ENCODE results near the gene NHSL2. TPM values are rescaled to one million over a fixed set of nuclear protein-coding genes. Genes with fewer than 3 reads are reported as not detected.

NHSL2 gene
- total RNA-seq, 4 donors from 2014 or later = 10.4 to 31.4 (median 17.7) TPM

DNA sequence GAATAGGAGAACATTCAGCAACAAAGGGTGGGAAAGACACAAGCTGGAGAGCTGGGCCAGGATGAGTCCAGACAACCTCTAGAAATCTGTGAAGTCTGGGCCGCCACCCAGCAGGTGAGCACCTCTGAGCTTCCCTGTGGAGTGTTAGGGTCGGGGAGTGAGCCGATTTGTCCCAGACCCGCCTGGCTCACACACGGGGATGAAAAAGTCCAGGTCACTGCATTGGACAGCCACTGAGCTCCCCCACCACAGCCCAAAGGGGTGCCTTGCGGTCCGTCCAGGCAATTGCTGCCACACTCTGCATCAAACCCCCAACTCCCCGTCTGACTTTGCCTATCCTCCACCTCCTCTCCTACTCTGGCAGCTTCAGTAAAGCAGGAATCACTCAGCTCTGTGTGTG is 38.7 kb downstream of the NHSL2 start:
- Histone ChIP-seq H3K27ac (replicated peaks in 1 of 4) (no peak overlapping the region), H3K4me1 (peaks cover 0 to 17% (median 10%) of the 10 kb centered on the region in 4 donors), H3K27me3 (peaks cover 0 to 5% (median 0%) of the 10 kb centered on the region in 4 donors), H3K36me3 (no peaks in the 10 kb centered on the region), H3K9me3 (no peaks in the 10 kb centered on the region), H3K4me3 (no peak overlapping the region)
- intact Hi-C loops (cut with DNase I) = no loop called here
- 82% methylated on average over 5 of the region's 8 CpGs for WGBS
- no peak for TF ChIP-seq POLR2AphosphoS5 (IDR thresholded peaks at IDR 0.05)
- no peak for TF ChIP-seq EP300 (IDR thresholded peaks at IDR 0.05)
- TF ChIP-seq POLR2A (IDR thresholded peaks at IDR 0.05; ENCODE audit: low read depth) = no peak
- TF ChIP-seq, protein P1, sequence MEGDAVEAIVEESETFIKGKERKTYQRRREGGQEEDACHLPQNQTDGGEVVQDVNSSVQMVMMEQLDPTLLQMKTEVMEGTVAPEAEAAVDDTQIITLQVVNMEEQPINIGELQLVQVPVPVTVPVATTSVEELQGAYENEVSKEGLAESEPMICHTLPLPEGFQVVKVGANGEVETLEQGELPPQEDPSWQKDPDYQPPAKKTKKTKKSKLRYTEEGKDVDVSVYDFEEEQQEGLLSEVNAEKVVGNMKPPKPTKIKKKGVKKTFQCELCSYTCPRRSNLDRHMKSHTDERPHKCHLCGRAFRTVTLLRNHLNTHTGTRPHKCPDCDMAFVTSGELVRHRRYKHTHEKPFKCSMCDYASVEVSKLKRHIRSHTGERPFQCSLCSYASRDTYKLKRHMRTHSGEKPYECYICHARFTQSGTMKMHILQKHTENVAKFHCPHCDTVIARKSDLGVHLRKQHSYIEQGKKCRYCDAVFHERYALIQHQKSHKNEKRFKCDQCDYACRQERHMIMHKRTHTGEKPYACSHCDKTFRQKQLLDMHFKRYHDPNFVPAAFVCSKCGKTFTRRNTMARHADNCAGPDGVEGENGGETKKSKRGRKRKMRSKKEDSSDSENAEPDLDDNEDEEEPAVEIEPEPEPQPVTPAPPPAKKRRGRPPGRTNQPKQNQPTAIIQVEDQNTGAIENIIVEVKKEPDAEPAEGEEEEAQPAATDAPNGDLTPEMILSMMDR (IDR thresholded peaks at IDR 0.05) = no peak
- no peak for DNase-seq (ENCODE audit: extremely low spot score)

DNA sequence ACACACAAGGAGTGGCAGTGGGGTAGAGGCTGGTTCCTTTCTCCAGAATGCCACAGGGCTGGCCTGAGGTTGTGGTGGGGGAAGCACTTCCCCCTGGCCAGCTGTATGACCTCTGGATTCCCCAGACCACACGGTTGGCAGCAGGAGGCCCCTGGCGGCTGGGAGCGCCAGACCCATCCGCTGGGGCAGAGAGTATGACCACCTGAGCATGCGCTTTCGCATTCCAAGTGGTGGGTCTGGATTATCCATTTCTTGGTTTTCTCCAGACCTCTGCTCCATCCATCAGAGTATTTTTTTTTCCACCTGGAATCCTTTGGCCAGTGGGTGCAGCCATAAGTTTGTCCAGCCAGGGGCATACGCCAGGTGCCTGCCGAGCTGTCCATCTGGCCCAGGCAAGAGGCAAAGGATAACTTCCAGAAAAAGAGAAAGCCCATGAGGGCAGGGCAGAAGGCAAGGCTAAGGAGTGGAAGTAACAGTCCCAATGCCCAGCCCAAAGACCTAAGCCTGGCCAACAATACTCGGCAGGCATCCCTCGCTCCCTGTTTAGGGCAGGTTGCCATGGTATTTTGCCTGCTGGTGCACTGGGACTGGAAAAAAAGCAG is 39.3 kb downstream of the NHSL2 start:
- Histone ChIP-seq H3K4me1 (peaks cover 0 to 19% (median 13%) of the 10 kb centered on the region in 4 donors), H3K27ac (replicated peaks in 1 of 4) (no peak overlapping the region), H3K36me3 (no peaks in the 10 kb centered on the region), H3K27me3 (no peaks in the 10 kb centered on the region), H3K4me3 (no peak overlapping the region), H3K9me3 (no peaks in the 10 kb centered on the region)
- no peak for DNase-seq (ENCODE audit: extremely low spot score)
- intact Hi-C loops (cut with DNase I) = no loop called here
- 66% methylated on average over 9 of the region's 10 CpGs for WGBS
- TF ChIP-seq POLR2AphosphoS5 (IDR thresholded peaks at IDR 0.05) (no peak), POLR2A (IDR thresholded peaks at IDR 0.05; ENCODE audit: low read depth) (no peak), EP300 (IDR thresholded peaks at IDR 0.05) (no peak)
- TF ChIP-seq, protein P1 (IDR thresholded peaks at IDR 0.05) = no peak

DNA sequence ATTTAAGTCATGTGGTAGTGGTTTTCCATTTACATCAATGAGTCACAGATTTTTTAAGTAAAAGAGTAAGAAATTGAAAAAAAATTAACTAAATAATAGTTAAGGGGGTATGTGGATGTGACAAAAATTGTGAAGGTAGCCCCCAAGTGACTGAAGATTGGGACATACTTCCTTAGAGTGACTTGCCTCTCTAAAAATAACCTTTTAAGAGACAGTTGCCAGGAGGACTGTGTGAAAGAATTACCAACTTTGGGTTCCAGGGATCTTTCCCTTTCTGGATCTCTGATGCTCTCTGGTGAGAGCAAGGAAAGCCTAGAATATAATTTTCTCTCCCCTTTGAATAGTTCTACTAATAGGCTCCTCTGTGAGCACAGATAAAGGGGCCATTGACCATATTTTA is 42.7 kb downstream of the NHSL2 start:
- H3K27me3 ChIP-seq = no peaks in the 10 kb centered on the region
- no peak overlapping the region for H3K27ac ChIP-seq (replicated peaks in 1 of 4)
- peaks cover 0 to 19% (median 13%) of the 10 kb centered on the region in 4 donors for H3K4me1 ChIP-seq
- no peaks in the 10 kb centered on the region for H3K36me3 ChIP-seq
- intact Hi-C loops (cut with DNase I) = no loop called here
- no peak for DNase-seq (ENCODE audit: extremely low spot score)
- H3K4me3 ChIP-seq = no peak overlapping the region
- no peaks in the 10 kb centered on the region for H3K9me3 ChIP-seq
- TF ChIP-seq EP300 (IDR thresholded peaks at IDR 0.05) = no peak
- no peak for TF ChIP-seq POLR2A (IDR thresholded peaks at IDR 0.05; ENCODE audit: low read depth)
- TF ChIP-seq, protein P1 (IDR thresholded peaks at IDR 0.05) = no peak
- TF ChIP-seq POLR2AphosphoS5 (IDR thresholded peaks at IDR 0.05) = no peak

DNA sequence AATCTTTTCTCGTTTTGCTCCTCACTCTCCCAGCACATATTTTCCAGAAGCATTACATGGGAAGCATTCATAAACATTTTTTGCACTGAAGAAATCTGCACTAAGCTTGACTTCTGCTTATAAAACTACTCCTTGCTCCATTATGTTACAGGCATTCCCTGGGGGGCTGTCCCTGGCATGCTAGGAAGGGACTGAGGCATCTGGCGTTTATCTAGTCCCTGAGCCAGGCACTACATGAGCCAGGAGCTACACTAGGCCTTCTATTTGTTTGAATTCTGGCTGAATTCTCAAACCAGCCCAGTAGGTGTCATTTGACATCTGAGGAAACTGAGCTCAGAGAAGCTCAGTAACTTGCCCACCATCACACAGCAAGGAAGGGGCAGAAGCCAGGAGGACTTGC is 43.3 kb downstream of the NHSL2 start:
- no peak for DNase-seq (ENCODE audit: extremely low spot score)
- Histone ChIP-seq H3K4me3 (no peak overlapping the region), H3K27me3 (no peaks in the 10 kb centered on the region), H3K27ac (replicated peaks in 1 of 4) (peak overlapping the region in 2 of 4 donors; percentile 0 to 34), H3K36me3 (no peaks in the 10 kb centered on the region), H3K9me3 (no peaks in the 10 kb centered on the region), H3K4me1 (peaks cover 0 to 19% (median 13%) of the 10 kb centered on the region in 4 donors)
- 29% methylated on average over 2 of the region's 2 CpGs for WGBS
- intact Hi-C loops (cut with DNase I) = no loop called here
- TF ChIP-seq POLR2AphosphoS5 (IDR thresholded peaks at IDR 0.05) (no peak), EP300 (IDR thresholded peaks at IDR 0.05) (no peak), POLR2A (IDR thresholded peaks at IDR 0.05; ENCODE audit: low read depth) (no peak)
- TF ChIP-seq, protein P1 (IDR thresholded peaks at IDR 0.05) = no peak

DNA sequence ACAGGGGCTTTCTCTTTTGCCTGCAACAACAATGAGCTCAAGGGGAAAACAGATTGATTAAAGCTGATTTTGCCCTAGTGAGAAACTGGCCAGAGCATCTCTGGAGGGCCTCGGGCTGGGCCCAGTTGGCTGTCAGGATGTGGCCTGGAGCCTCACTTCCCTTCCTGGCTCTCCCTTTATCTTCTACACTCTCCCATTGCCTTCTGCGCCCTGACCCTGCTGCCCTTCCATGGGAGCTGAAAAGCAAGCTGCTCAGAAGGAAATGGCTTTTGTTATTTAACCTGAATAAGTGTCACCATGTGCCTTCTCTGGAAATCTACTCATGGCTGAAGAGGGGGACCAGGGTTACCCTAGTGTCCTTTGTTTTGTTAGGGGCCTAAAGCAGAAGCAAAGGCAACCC is 43.8 kb downstream of the NHSL2 start:
- Histone ChIP-seq H3K27me3 (no peaks in the 10 kb centered on the region), H3K4me3 (no peak overlapping the region), H3K4me1 (peaks cover 0 to 19% (median 13%) of the 10 kb centered on the region in 4 donors), H3K9me3 (no peaks in the 10 kb centered on the region), H3K27ac (replicated peaks in 1 of 4) (peak overlapping the region in 2 of 4 donors; percentile 0 to 34), H3K36me3 (no peaks in the 10 kb centered on the region)
- DNase-seq (ENCODE audit: extremely low spot score) = no peak
- 61% methylated on average over 2 of the region's 2 CpGs for WGBS
- TF ChIP-seq, protein P1 (IDR thresholded peaks at IDR 0.05) = no peak
- TF ChIP-seq POLR2A (IDR thresholded peaks at IDR 0.05; ENCODE audit: low read depth) = no peak
- TF ChIP-seq EP300 (IDR thresholded peaks at IDR 0.05) = no peak
- no peak for TF ChIP-seq POLR2AphosphoS5 (IDR thresholded peaks at IDR 0.05)
- intact Hi-C loops (cut with DNase I) = no loop called here

Data from esophagus muscularis mucosa (tissue), 4 donors.